Duodenal mucosa (tissue), 2 donors: Measurements from ENCODE around the gene IGSF21.

Experiments
- H3K27ac ChIP-seq: one replicate; pipeline ENCODE4 v1.7.0; 2013; ENCODE audit warnings: low read depth, low read length
- H3K27me3 ChIP-seq, 2 donors: one replicate each; pipeline ENCODE4 v1.7.0; 2013; ENCODE audit warnings: low read length in 2 of 2, control low read depth in 1 of 2; ENCODE audit not compliant: insufficient read depth in 2 of 2, control insufficient read depth in 1 of 2
- H3K36me3 ChIP-seq, 2 donors: one replicate each; pipeline ENCODE4 v1.7.0; 2013; ENCODE audit warnings: low read length in 2 of 2, control low read depth in 1 of 2; ENCODE audit not compliant: insufficient read depth in 2 of 2, control insufficient read depth in 1 of 2
- H3K4me1 ChIP-seq, 2 donors: one replicate each; pipeline ENCODE4 v1.7.0; 2013; ENCODE audit warnings: low read length in 2 of 2, control low read depth in 1 of 2; ENCODE audit not compliant: insufficient read depth in 2 of 2, control insufficient read depth in 1 of 2
- H3K4me3 ChIP-seq, 2 donors: one replicate each; pipeline ENCODE4 v1.7.0; 2013; ENCODE audit warnings: low read length in 2 of 2, low read depth in 1 of 2
- H3K9ac ChIP-seq, 2 donors: one replicate each; pipeline ENCODE4 v1.7.0; 2013; ENCODE audit warnings: low read length in 2 of 2, low read depth in 1 of 2
- H3K9me3 ChIP-seq, 2 donors: one replicate each; pipeline ENCODE4 v1.7.0; 2013; ENCODE audit warnings: low read length in 2 of 2, control low read depth in 1 of 2; ENCODE audit not compliant: control insufficient read depth in 1 of 2

Gene IGSF21

DNA sequence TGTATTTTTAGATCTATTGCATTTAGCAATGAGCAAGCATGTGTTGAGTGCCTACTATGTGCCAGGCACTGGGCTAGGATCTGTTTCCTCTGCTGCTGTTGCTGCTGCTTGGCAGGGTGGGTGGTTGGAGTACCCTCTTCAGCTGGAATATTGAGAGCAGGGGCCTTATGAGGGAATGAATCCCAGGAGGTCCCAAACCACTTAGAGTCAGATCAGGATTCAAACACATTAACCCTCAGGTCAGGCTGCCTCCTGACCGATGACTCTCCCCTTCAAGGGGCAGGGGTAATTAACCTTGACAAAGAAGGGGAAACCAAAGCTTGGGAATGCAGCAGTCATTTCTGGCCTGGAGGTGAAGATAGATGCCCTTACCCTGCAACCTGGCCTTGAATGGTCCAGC lies 138.0 kb downstream of the IGSF21 start:
- no peaks in the 10 kb centered on the region for H3K9me3 ChIP-seq
- H3K27ac ChIP-seq: no peak overlapping the region
- no peak overlapping the region for H3K9ac ChIP-seq
- H3K36me3 ChIP-seq: no peaks in the 10 kb centered on the region
- H3K4me1 ChIP-seq: no peaks in the 10 kb centered on the region
- H3K4me3 ChIP-seq: no peak overlapping the region
- H3K27me3 ChIP-seq: no peaks in the 10 kb centered on the region

DNA sequence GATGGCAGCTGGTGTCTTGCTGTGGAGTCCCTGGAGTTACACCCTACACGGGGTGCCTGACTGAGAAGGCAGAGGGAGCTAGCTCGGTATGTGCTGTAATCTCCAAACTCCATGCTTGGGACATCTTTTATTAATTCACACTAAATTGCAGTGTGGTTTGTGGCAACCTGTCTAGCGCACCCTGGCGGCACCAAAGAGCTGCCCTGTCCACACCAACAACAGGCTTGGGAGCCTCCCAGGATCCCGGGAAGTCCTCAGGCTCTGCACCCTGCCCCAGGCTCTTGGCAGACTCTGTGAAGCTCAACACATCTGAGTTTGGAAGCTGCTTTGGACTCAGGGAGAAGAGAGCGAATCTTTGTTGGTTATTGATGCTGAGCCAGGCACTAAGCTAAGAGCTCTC lies 138.9 kb downstream of the IGSF21 start:
- Histone ChIP-seq H3K36me3 (no peaks in the 10 kb centered on the region), H3K27me3 (no peaks in the 10 kb centered on the region), H3K9ac (no peak overlapping the region), H3K4me1 (no peaks in the 10 kb centered on the region), H3K4me3 (no peak overlapping the region), H3K9me3 (peaks cover 0 to 3% of the 10 kb centered on the region in 2 donors), H3K27ac (no peak overlapping the region)

- Histone ChIP-seq H3K4me1 (no peaks in the 10 kb centered on the region), H3K36me3 (no peaks in the 10 kb centered on the region), H3K27me3 (no peaks in the 10 kb centered on the region), H3K27ac (no peak overlapping the region), H3K9ac (no peak overlapping the region), H3K9me3 (peaks cover 0 to 3% of the 10 kb centered on the region in 2 donors), H3K4me3 (no peak overlapping the region)
Measured at GRCh38 chr1:18247151-18247550, 139.6 kb downstream of the IGSF21 start.

GRCh38 chr1:18249631-18250030 lies 142.0 kb downstream of the IGSF21 start:
- Histone ChIP-seq H3K9me3 (peaks cover 0 to 3% of the 10 kb centered on the region in 2 donors), H3K4me3 (no peak overlapping the region), H3K36me3 (no peaks in the 10 kb centered on the region), H3K9ac (no peak overlapping the region), H3K27ac (no peak overlapping the region), H3K27me3 (no peaks in the 10 kb centered on the region), H3K4me1 (no peaks in the 10 kb centered on the region)

GRCh38 chr1:18253093-18253492 lies 145.5 kb downstream of the IGSF21 start:
- Histone ChIP-seq H3K9ac (no peak overlapping the region), H3K4me3 (no peak overlapping the region), H3K4me1 (no peaks in the 10 kb centered on the region), H3K36me3 (no peaks in the 10 kb centered on the region), H3K27ac (no peak overlapping the region), H3K9me3 (peaks cover 0 to 3% of the 10 kb centered on the region in 2 donors), H3K27me3 (no peaks in the 10 kb centered on the region)

GRCh38 chr1:18256282-18257235 lies 149.0 kb downstream of the IGSF21 start:
- Histone ChIP-seq H3K36me3 (no peaks in the 10 kb centered on the region), H3K4me3 (no peak overlapping the region), H3K9me3 (no peaks in the 10 kb centered on the region), H3K9ac (no peak overlapping the region), H3K27ac (no peak overlapping the region), H3K27me3 (peaks cover 0 to 3% of the 10 kb centered on the region in 2 donors), H3K4me1 (no peaks in the 10 kb centered on the region)

- Histone ChIP-seq H3K4me1 (no peaks in the 10 kb centered on the region), H3K27me3 (peaks cover 0 to 3% of the 10 kb centered on the region in 2 donors), H3K36me3 (no peaks in the 10 kb centered on the region), H3K27ac (no peak overlapping the region), H3K9ac (no peak overlapping the region), H3K4me3 (no peak overlapping the region), H3K9me3 (no peaks in the 10 kb centered on the region)
Measured at GRCh38 chr1:18257778-18258177, 150.2 kb downstream of the IGSF21 start.

GRCh38 chr1:18261891-18262290 lies 154.3 kb downstream of the IGSF21 start:
- Histone ChIP-seq H3K27me3 (peaks cover 0 to 8% of the 10 kb centered on the region in 2 donors), H3K4me1 (no peaks in the 10 kb centered on the region), H3K4me3 (no peak overlapping the region), H3K9me3 (no peaks in the 10 kb centered on the region), H3K36me3 (no peaks in the 10 kb centered on the region), H3K27ac (no peak overlapping the region), H3K9ac (no peak overlapping the region)

- Histone ChIP-seq H3K27me3 (peaks cover 0 to 8% of the 10 kb centered on the region in 2 donors), H3K4me1 (no peaks in the 10 kb centered on the region), H3K27ac (no peak overlapping the region), H3K9me3 (no peaks in the 10 kb centered on the region), H3K4me3 (no peak overlapping the region), H3K9ac (no peak overlapping the region), H3K36me3 (no peaks in the 10 kb centered on the region)
Measured at GRCh38 chr1:18262726-18263125, 155.1 kb downstream of the IGSF21 start.

GRCh38 chr1:18263547-18264120 lies 156.0 kb downstream of the IGSF21 start:
- no peaks in the 10 kb centered on the region for H3K9me3 ChIP-seq
- no peaks in the 10 kb centered on the region for H3K36me3 ChIP-seq
- no peak overlapping the region for H3K9ac ChIP-seq
- no peaks in the 10 kb centered on the region for H3K4me1 ChIP-seq
- no peak overlapping the region for H3K4me3 ChIP-seq
- no peak overlapping the region for H3K27ac ChIP-seq
- peaks cover 0 to 8% of the 10 kb centered on the region in 2 donors for H3K27me3 ChIP-seq
